ENCODE results near the gene CYP1B1.

CYP1B1 gene

GRCh38 chr2:38105922-38106321, 30.0 kb upstream of the CYP1B1 start:
- Histone ChIP-seq H3K4me1 (ENCODE audit: control insufficient read depth, low read depth, low read length) (peaks cover 8% of the 10 kb centered on the region), H3K27me3 (ENCODE audit: insufficient read depth, low read length, poor library complexity) (no peaks in the 10 kb centered on the region), H3K18ac (ENCODE audit: low read length) (peak overlapping the region; percentile 94), H2BK5ac (ENCODE audit: low read length) (no peak overlapping the region), H2BK120ac (ENCODE audit: low read depth, low read length) (no peak overlapping the region), H4K8ac (ENCODE audit: low read depth, low read length) (no peak overlapping the region), H3K23ac (ENCODE audit: low read length) (no peak overlapping the region), H2AK5ac (ENCODE audit: low read length) (no peak overlapping the region), H3K9ac (ENCODE audit: low read length) (peak overlapping the region; percentile 15), H3K4me3 (ENCODE audit: low read length) (no peak overlapping the region), H3K79me2 (ENCODE audit: control insufficient read depth, insufficient read depth, low read length) (no peaks in the 10 kb centered on the region), H3K4ac (ENCODE audit: low read depth, low read length) (peak overlapping the region; percentile 0), H3K4me2 (ENCODE audit: low read length) (no peak overlapping the region), H4K5ac (ENCODE audit: low read length) (no peak overlapping the region), H2BK15ac (replicated peaks; ENCODE audit: low read depth) (no peak overlapping the region), H3K79me1 (ENCODE audit: low read length) (no peaks in the 10 kb centered on the region), H3K36me3 (ENCODE audit: control insufficient read depth, insufficient read depth, low read length) (no peaks in the 10 kb centered on the region), H3K27ac (ENCODE audit: low read depth, low read length) (peak overlapping the region; percentile 52), H3K56ac (ENCODE audit: low read length) (peak overlapping the region; percentile 44)
- peak; percentile 74 for DNase-seq
- WGBS (ENCODE audit: extremely low coverage, insufficient coverage, low lambda C conversion rate) = no CpG with 5 or more reads among the region's 7 CpGs

- DNase-seq = no peak
- H4K5ac ChIP-seq (ENCODE audit: low read length) = no peak overlapping the region
- no peaks in the 10 kb centered on the region for H3K36me3 ChIP-seq (ENCODE audit: control insufficient read depth, insufficient read depth, low read length)
- no peak overlapping the region for H2BK5ac ChIP-seq (ENCODE audit: low read length)
- WGBS (ENCODE audit: extremely low coverage, insufficient coverage, low lambda C conversion rate) = no CpG with 5 or more reads among the region's 3 CpGs
- no peak overlapping the region for H3K56ac ChIP-seq (ENCODE audit: low read length)
- no peak overlapping the region for H3K27ac ChIP-seq (ENCODE audit: low read depth, low read length)
- H3K79me1 ChIP-seq (ENCODE audit: low read length) = no peaks in the 10 kb centered on the region
- peaks cover 8% of the 10 kb centered on the region for H3K4me1 ChIP-seq (ENCODE audit: control insufficient read depth, low read depth, low read length)
- H2BK15ac ChIP-seq (replicated peaks; ENCODE audit: low read depth) = no peak overlapping the region
- H2BK120ac ChIP-seq (ENCODE audit: low read depth, low read length) = no peak overlapping the region
- no peak overlapping the region for H3K4me2 ChIP-seq (ENCODE audit: low read length)
- no peak overlapping the region for H4K8ac ChIP-seq (ENCODE audit: low read depth, low read length)
- no peak overlapping the region for H3K4ac ChIP-seq (ENCODE audit: low read depth, low read length)
- H3K23ac ChIP-seq (ENCODE audit: low read length) = no peak overlapping the region
- no peak overlapping the region for H2AK5ac ChIP-seq (ENCODE audit: low read length)
- H3K9ac ChIP-seq (ENCODE audit: low read length) = no peak overlapping the region
- no peak overlapping the region for H3K4me3 ChIP-seq (ENCODE audit: low read length)
- no peaks in the 10 kb centered on the region for H3K79me2 ChIP-seq (ENCODE audit: control insufficient read depth, insufficient read depth, low read length)
- H3K27me3 ChIP-seq (ENCODE audit: insufficient read depth, low read length, poor library complexity) = no peaks in the 10 kb centered on the region
- H3K18ac ChIP-seq (ENCODE audit: low read length) = no peak overlapping the region
Measured at GRCh38 chr2:38104598-38104997, 28.6 kb upstream of the CYP1B1 start.

GRCh38 chr2:38100328-38100727, 24.4 kb upstream of the CYP1B1 start:
- no peak for DNase-seq
- Histone ChIP-seq H3K9ac (ENCODE audit: low read length) (no peak overlapping the region), H3K56ac (ENCODE audit: low read length) (no peak overlapping the region), H3K18ac (ENCODE audit: low read length) (peak overlapping the region; percentile 39), H3K79me2 (ENCODE audit: control insufficient read depth, insufficient read depth, low read length) (no peaks in the 10 kb centered on the region), H3K27ac (ENCODE audit: low read depth, low read length) (no peak overlapping the region), H3K79me1 (ENCODE audit: low read length) (no peaks in the 10 kb centered on the region), H3K23ac (ENCODE audit: low read length) (no peak overlapping the region), H2BK120ac (ENCODE audit: low read depth, low read length) (no peak overlapping the region), H3K27me3 (ENCODE audit: insufficient read depth, low read length, poor library complexity) (no peaks in the 10 kb centered on the region), H2BK15ac (replicated peaks; ENCODE audit: low read depth) (no peak overlapping the region), H3K4ac (ENCODE audit: low read depth, low read length) (peak overlapping the region; percentile 81), H3K36me3 (ENCODE audit: control insufficient read depth, insufficient read depth, low read length) (no peaks in the 10 kb centered on the region), H4K5ac (ENCODE audit: low read length) (no peak overlapping the region), H4K8ac (ENCODE audit: low read depth, low read length) (no peak overlapping the region), H3K4me3 (ENCODE audit: low read length) (no peak overlapping the region), H3K4me2 (ENCODE audit: low read length) (no peak overlapping the region), H2AK5ac (ENCODE audit: low read length) (no peak overlapping the region), H2BK5ac (ENCODE audit: low read length) (no peak overlapping the region), H3K4me1 (ENCODE audit: control insufficient read depth, low read depth, low read length) (peaks cover 23% of the 10 kb centered on the region)
- WGBS (ENCODE audit: extremely low coverage, insufficient coverage, low lambda C conversion rate) = no CpG with 5 or more reads among the region's 3 CpGs

GRCh38 chr2:38099099-38100028, 23.4 kb upstream of the CYP1B1 start:
- no peak overlapping the region for H3K27ac ChIP-seq (ENCODE audit: low read depth, low read length)
- no peaks in the 10 kb centered on the region for H3K27me3 ChIP-seq (ENCODE audit: insufficient read depth, low read length, poor library complexity)
- H3K4me2 ChIP-seq (ENCODE audit: low read length) = no peak overlapping the region
- H3K4me3 ChIP-seq (ENCODE audit: low read length) = no peak overlapping the region
- peaks cover 23% of the 10 kb centered on the region for H3K4me1 ChIP-seq (ENCODE audit: control insufficient read depth, low read depth, low read length)
- H4K8ac ChIP-seq (ENCODE audit: low read depth, low read length) = no peak overlapping the region
- H3K56ac ChIP-seq (ENCODE audit: low read length) = peak overlapping the region; percentile 68
- DNase-seq = no peak
- peak overlapping the region; percentile 24 for H2BK5ac ChIP-seq (ENCODE audit: low read length)
- H3K79me2 ChIP-seq (ENCODE audit: control insufficient read depth, insufficient read depth, low read length) = no peaks in the 10 kb centered on the region
- H3K4ac ChIP-seq (ENCODE audit: low read depth, low read length) = peak overlapping the region; percentile 89
- H3K23ac ChIP-seq (ENCODE audit: low read length) = no peak overlapping the region
- H3K79me1 ChIP-seq (ENCODE audit: low read length) = no peaks in the 10 kb centered on the region
- peak overlapping the region; percentile 56 for H2BK120ac ChIP-seq (ENCODE audit: low read depth, low read length)
- H3K18ac ChIP-seq (ENCODE audit: low read length) = peak overlapping the region; percentile 52
- no peaks in the 10 kb centered on the region for H3K36me3 ChIP-seq (ENCODE audit: control insufficient read depth, insufficient read depth, low read length)
- H4K5ac ChIP-seq (ENCODE audit: low read length) = no peak overlapping the region
- H3K9ac ChIP-seq (ENCODE audit: low read length) = peak overlapping the region; percentile 23
- no peak overlapping the region for H2AK5ac ChIP-seq (ENCODE audit: low read length)
- H2BK15ac ChIP-seq (replicated peaks; ENCODE audit: low read depth) = no peak overlapping the region
- no CpG with 5 or more reads among the region's 10 CpGs for WGBS (ENCODE audit: extremely low coverage, insufficient coverage, low lambda C conversion rate)

DNA sequence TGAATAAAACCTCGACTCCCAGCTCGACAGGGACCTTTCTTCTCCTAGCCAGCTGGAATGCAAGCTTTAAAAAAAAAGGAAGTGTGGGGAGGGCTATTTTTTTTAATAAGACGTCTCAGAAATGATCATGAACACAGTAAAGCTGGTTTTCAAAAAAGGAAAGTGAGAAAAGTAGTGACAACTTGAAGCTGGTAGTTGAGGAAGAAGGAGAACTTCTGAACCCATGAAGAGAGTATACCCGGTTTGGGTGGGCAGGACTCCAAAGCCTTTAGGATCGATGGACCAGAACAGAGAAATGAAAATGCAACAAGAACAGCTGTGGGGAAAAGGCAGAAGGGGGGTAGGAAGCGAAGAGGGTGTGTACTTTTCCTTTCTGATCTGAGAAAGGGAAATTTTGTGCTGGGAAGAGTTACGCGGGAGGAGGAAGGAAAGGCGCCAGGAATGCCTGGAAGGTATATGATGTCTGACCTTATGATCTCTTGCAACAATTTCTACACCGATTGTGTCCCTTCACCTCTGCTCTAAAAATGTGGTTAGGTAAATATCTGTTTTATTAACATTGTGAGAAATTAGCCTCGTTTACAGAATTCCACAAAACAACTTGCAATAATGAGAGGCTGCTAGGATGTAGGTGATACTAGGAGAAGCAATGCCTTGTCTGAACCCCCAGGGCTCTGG, 22.6 kb upstream of the CYP1B1 start:
- Histone ChIP-seq H3K56ac (ENCODE audit: low read length) (peak overlapping the region; percentile 71), H3K27ac (ENCODE audit: low read depth, low read length) (peak overlapping the region; percentile 30), H3K79me1 (ENCODE audit: low read length) (no peaks in the 10 kb centered on the region), H3K4me1 (ENCODE audit: control insufficient read depth, low read depth, low read length) (peaks cover 24% of the 10 kb centered on the region), H3K36me3 (ENCODE audit: control insufficient read depth, insufficient read depth, low read length) (no peaks in the 10 kb centered on the region), H3K27me3 (ENCODE audit: insufficient read depth, low read length, poor library complexity) (no peaks in the 10 kb centered on the region), H4K8ac (ENCODE audit: low read depth, low read length) (no peak overlapping the region), H2BK5ac (ENCODE audit: low read length) (peak overlapping the region; percentile 24), H2AK5ac (ENCODE audit: low read length) (no peak overlapping the region), H3K4ac (ENCODE audit: low read depth, low read length) (peak overlapping the region; percentile 89), H3K79me2 (ENCODE audit: control insufficient read depth, insufficient read depth, low read length) (no peaks in the 10 kb centered on the region), H2BK120ac (ENCODE audit: low read depth, low read length) (peak overlapping the region; percentile 56), H3K23ac (ENCODE audit: low read length) (no peak overlapping the region), H2BK15ac (replicated peaks; ENCODE audit: low read depth) (no peak overlapping the region), H3K4me3 (ENCODE audit: low read length) (no peak overlapping the region), H3K9ac (ENCODE audit: low read length) (peak overlapping the region; percentile 34), H3K18ac (ENCODE audit: low read length) (peak overlapping the region; percentile 52), H4K5ac (ENCODE audit: low read length) (no peak overlapping the region), H3K4me2 (ENCODE audit: low read length) (no peak overlapping the region)
- WGBS (ENCODE audit: extremely low coverage, insufficient coverage, low lambda C conversion rate) = no CpG with 5 or more reads among the region's 11 CpGs
- peak; percentile 32 for DNase-seq

Data from mesendoderm (in vitro differentiated cells).